Uterus (tissue), 2 donors: ENCODE measurements around the gene WWOX.

Source experiments
- CTCF ChIP-seq, 4 experiments: fragments of 200-600 bp in 2 of 4; fragments of 450-650 bp in 2 of 4; sonication (generic) in 2 of 4; IDR thresholded peaks; one replicate each; pipeline ENCODE4 v1.5.1; 2016 to 2019; ENCODE audit warnings: antibody characterized with exemption in 4 of 4, mild to moderate bottlenecking in 2 of 4, moderate library complexity in 1 of 4
- POLR2A ChIP-seq, 2 donors: fragments of 450-650 bp; IDR thresholded peaks; one replicate each; pipeline ENCODE4 v1.6.1; 2016; ENCODE audit warnings: antibody characterized with exemption in 2 of 2, mild to moderate bottlenecking in 1 of 2, moderate library complexity in 1 of 2

- TF ChIP-seq CTCF (IDR thresholded peaks at IDR 0.05) (no peak), POLR2A (IDR thresholded peaks at IDR 0.05) (no peak)
These were observed 321.8 kb downstream of the WWOX start for GRCh38 chr16:78421181-78421708.
